NCI-H526 treated with DMSO at 0.1 percent for 48 hours (cell line): ENCODE results near the gene SRRM3.
"Not testable (repeated sequence)": the region's sequence is repeated elsewhere in the genome, so short reads cannot be mapped to it uniquely, and the experiment has no call there.

Source experiments
- DNase-seq: peaks from one replicate; lab custom pipeline; 2025; lab: John Stamatoyannopoulos, UW

Gene SRRM3

DNA sequence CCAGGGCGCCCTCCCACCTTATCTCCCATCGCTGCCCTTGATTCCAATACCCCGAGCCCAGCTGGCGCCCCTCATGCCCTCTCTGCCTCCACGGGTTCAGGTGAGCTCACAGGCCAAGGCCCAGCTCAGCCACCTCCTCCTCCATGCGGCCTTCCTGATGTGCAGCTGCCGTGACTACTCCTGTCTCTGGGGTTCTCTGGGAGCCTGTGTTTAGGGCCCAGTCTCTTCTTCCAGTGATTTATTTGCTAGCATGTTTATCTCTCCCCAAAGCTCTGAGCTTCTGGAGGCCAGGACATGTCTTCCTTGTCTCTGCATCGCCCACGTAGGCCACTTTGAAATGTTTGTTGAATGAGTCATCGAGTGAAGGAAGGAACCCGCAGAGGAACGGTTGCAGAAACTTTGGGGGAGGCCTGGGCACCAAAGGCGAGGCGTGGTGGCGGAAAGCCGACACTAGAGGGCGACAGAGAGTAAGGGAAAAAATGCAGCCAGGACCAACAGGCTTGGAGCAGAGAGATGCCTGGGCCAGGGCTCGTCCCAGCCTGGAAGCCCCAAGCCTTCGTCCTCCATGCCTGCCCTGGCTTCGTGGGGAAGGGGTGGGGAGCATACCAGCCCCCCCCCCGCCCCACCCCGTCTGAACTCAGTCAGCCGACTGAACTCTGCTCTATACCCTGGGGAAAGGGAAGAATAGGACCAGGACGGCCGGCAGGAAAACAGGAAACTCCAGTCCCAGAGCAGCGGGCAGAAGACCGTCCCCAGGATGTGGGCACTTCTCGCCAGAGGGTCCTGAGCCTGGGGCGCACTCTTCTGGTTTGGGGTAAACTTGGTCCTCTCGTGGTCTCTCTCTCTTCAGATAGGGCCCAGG, 89.9 kb downstream of the SRRM3 start:
- DNase-seq: peak; percentile 71

DNA sequence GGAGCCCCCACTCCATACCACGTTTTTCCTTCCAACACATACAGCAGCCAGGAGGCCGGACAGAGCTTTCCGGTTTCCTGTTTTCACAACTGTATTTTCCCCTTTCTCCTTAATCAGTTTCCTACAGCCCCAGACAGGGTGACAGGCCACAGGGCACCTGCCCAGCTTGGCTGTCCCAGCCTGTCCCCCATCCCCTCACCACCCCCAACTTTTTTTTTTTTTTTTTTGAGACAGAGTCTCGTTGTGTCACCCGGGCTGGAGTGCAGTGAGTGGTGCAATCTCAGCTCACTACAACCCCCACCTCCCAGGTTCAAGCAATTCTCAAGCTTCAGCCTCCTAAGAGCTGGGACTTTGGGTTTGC, 90.5 kb downstream of the SRRM3 start:
- no peak for DNase-seq

DNA sequence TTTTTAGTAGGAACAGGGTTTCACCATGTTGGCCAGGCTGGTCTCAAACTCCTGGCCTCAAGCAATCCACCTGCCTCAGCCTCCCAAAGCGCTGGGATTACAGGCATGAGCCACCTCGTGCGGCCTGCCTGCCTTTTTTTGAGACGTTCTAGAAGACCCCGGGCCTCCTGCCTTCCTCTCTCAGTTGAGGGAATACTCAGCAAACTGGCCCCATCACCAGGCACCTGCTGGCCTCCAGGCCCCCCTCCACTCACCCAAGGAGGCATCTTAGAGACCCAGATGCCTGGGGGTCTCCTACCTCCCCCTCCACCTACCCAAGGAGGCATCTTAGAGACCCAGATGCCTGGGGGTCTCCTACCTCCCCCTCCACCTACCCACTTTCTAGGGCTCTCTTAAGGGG, 91.2 kb downstream of the SRRM3 start:
- DNase-seq: not testable (repeated sequence)

GRCh38 chr7:76293407-76293901, 91.8 kb downstream of the SRRM3 start:
- no peak for DNase-seq

DNA sequence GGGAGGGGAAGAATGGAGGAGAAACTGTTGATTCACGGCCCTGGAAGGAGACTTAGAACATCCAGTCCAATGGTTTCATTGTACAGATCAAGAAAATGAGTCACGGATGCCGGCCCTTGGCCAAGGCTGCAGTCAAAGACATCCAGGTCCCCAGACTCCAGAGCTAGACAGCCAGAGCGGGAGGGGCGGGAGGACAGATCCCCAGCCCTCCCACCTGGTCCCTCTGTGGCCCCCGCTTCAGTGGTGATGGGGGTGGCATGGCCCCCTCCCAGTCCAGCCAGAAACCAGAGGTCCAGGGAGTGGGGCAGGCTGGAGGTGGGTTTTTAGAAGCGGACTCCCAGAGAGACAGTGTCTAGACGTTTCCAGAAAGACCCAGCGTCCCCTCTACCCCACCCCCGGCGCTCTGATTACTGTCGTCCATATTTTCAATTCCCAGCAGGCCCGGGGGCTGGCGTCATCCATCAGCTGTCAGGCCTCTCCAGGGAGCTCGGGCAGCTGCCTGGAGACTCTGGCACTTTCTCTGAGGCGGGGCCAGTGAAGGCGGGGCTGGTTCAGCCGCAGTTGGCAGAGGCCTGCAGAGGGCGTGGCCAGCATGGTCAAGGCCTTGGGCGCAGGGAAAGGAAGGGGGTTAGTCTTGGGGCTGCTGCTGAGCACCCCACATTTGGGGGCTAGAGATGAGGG, 92.8 kb downstream of the SRRM3 start:
- DNase-seq: peak; percentile 74

DNA sequence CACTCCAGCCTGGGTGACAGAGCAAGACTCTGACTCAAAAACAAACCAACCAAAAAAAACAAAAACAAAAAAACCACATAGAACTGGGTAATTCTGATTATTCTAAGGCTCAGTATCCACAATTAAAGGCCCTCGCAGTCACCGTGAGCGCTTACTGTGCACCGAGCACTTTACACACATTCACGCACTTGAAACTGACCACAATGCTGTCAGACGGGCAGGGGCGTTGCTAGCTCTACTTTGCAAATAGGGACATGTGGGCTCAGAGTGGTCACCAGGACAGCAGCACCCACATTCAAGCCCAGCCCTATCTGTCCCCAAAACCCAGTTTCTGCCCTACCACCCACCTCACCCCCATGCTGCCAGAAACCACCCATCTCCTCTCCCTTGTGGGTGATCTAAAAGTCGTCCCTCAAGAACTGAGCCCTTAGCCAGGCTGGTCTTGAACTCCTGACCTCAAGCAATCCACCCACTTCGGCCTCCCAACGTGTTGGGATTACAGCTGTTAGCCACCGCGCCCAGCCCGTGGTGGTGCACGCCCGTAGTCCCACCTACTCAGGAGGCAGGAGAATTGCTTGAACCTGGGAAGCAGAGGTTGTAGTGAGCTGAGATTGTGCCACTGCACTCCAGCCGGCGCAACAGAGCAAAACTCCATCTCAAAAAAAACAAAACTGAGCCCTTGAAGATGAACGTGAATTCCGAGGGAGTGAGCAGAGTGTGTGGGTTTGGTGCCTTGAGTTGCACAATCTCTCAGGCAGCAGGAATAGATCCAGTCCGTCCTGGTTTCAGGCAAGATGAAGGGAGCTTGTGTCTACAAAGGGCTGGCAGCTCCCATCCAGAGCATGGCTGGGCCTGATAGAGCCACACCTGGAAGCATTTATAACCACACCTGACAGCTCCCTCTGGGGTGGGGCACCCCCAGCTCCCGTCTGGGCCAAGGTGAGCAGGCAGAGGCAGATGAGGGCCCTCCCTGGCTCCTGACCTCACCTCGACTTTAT, 95.3 kb downstream of the SRRM3 start:
- DNase-seq: no peak

GRCh38 chr7:76300166-76300731, 98.6 kb downstream of the SRRM3 start:
- no peak for DNase-seq

- DNase-seq: no peak
These were observed 99.3 kb downstream of the SRRM3 start for GRCh38 chr7:76301000-76301399.

GRCh38 chr7:76302347-76303201, 100.9 kb downstream of the SRRM3 start, which contains the start of gene HSPB1:
Gene HSPB1, plus strand, starts transcription at chr7:76302673. Its CDS starts 40 bp downstream, at chr7:76302713.
- peak; percentile 42 for DNase-seq

DNA sequence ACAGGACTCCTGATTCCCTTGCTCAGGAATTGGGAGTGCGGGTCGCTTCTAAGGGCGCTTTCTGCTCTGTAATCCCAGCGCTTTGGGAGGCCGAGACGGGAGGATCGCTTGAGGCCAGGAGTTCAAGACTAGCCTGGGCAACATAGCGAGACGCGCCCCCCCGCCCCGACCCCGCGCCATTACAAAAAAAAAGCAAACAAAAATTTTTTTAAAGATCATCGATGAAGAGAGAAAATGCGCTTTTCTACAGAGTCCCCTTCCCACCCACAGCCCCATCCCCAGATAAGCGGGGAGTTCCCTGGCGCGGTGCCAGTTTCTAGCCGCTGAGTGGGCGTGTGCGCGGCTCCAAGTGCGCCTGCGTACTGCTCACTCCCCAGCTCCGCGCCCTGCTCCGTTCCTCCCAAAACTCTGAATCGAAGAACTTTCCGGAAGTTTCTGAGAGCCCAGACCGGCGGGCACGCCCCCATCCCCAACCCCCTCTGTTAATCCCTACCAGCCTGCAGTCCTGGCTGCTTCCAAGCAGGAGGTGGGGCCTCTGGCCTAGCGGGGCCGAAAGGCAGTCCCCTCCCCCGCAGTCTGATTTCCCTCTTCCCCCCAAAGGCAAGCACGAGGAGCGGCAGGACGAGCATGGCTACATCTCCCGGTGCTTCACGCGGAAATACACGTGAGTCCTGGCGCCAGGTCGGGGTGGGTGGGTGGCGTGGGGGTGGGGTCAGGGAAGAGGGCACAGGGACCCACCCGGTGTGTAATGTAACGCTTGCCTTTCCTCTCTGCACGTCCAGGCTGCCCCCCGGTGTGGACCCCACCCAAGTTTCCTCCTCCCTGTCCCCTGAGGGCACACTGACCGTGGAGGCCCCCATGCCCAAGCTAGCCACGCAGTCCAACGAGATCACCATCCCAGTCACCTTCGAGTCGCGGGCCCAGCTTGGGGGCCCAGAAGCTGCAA, 101.8 kb downstream of the SRRM3 start:
- peak; percentile 38 for DNase-seq

DNA sequence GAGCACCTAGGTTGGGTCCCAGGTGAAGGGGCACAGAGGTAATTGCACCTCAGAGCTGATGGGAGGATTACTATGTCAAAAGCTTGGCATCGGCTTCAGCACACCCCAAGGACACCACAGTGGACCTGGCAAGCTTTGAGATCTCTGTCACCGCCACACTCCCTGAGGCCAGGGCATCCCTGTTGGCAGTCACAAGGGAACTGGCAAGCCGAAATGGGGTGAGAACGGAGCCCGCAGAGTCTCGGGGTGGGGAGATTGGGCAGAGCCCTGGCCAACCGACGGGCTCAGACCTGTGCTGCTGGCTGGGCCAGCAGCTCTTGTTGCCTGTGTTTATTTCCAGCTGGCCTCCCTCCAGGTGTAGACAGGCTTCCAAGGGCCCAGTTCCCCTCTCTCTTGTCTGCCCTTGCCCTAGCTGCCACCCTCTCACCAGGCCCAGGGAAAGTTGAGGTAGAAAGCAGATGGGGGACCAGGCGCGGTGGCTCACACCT, 103.2 kb downstream of the SRRM3 start:
- no peak for DNase-seq

GRCh38 chr7:76308874-76309273, 107.2 kb downstream of the SRRM3 start:
- not testable (repeated sequence) for DNase-seq

- not testable (repeated sequence) for DNase-seq
These were observed 107.8 kb downstream of the SRRM3 start for GRCh38 chr7:76309341-76310101.

DNA sequence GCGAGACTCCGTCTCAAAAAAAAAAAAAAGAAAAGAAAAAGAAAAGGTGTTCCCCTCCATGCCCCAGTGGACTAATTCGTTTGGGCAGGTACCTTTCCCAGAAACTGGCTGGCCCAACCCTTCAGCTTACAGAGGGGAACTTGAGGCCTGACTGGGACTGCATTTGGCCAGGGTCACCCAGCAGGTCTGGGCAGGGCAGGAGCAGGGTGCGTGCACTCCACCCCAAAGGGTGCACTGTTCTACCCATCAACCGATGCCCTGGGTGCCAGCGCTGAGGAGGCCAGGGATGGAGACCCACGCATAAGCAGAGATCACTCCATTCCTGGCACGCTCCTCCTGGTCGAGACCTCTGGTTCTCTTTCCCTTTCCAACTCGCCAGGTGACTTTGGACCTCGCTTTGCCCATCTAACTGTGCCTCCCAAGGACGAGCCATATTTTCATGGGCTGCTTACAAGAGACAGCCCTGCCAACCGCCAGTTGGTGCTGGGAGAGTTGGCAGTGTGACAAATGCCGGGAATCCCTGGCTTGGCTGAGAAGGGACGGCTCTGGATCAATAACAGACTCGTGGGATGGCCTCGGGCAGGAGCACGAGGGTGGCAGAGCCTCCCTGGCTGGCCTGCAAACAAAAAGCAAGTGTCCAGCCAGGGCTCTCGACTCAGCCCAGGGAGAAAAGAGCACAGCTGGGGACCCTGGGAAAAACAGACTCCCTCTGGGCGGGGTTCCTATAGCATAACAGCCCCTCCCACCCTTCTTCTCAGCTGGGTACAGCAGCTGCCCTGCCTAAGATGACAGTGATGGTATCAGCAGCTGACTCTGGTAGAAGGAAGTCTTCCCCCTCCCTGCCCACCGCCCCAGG, 108.6 kb downstream of the SRRM3 start:
- DNase-seq: no peak

DNA sequence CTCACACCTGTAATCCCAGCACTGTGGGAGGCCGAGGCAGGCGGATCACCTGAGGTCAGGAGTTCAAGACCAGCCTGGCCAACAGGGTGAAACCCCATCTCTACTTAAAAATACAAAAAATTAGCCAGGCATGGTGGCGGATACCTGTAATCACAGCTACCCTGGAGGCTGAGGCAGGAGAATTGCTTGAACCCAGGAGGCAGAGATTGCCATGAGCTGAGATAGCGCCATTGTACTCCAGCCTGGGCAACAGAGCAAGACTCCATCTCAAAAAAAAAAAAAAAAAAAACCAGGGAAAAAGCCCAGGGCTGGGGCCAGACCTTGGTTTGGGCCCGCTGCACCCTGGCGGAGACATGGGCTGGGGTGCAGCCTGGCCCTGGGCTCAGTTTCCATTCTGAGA, 110.1 kb downstream of the SRRM3 start:
- not testable (repeated sequence) for DNase-seq

GRCh38 chr7:76314042-76314721, 112.5 kb downstream of the SRRM3 start:
- DNase-seq: peak; percentile 93

DNA sequence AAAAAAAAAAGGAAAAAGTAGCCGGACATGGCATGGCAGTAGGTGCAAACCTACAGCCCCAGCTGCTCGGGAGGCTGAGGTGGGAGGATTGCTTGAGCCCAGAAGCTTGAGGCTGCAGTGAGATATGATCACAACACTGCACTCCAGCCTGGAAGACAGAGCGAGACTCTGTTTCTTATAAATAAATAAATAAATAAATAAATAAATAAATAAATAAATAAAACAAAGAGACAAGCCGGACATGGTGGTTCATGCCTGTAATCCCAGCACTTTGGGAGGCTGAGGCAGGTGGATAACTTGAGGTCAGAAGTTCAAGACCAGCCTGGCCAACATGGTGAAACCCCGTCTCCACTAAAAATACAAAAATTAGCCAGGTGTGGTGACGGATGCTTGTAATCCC, 113.0 kb downstream of the SRRM3 start:
- not testable (repeated sequence) for DNase-seq
